GM18951 (cell line): ENCODE data around the gene OR10H3.

Experiments used
- POLR2A ChIP-seq: IDR thresholded peaks from 4 replicates; pipeline ENCODE4 v1.6.1; 2011; ENCODE audit warnings: mild to moderate bottlenecking; ENCODE audit not compliant: insufficient read length, insufficient read depth; ENCODE audit errors: extremely low read depth
- in situ Hi-C: fragments of 300-500 bp; cut with MboI; formaldehyde crosslinking; loops from one replicate; pipeline ENCODE4 v1.12.0; 2022; ENCODE audit warnings: low sequenced_read_pairs, mixed read lengths, inconsistent platforms; ENCODE audit not compliant: unreplicated experiment

OR10H3 gene

GRCh38 chr19:15737722-15738121, at the start of gene OR10H3:
Gene OR10H3, plus strand, starts transcription at chr19:15737985. Its CDS starts 3,408 bp downstream, at chr19:15741393.
- no peak for TF ChIP-seq POLR2A
- in situ Hi-C loops = no loop called here

DNA sequence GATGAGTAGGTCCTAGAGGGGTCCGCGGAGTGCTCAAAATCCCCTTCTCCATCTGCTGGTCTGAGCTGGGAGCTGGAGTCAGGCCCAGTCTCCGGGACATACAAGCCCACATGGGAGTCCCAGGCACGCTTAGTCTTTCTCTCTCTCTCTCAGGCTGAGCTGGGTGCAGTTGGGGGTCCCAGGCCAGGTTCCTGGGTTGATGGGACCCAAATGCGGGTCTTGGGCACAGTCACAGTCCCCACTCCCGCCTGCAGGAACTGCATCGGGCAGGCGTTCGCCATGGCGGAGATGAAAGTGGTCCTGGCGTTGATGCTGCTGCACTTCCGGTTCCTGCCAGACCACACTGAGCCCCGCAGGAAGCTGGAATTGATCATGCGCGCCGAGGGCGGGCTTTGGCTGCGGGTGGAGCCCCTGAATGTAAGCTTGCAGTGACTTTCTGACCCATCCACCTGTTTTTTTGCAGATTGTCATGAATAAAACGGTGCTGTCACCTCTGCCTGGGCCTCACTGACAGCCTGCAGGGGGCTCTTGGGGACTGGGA, 41.1 kb upstream of the OR10H3 start:
- TF ChIP-seq POLR2A = no peak
- in situ Hi-C loops = no loop called here

DNA sequence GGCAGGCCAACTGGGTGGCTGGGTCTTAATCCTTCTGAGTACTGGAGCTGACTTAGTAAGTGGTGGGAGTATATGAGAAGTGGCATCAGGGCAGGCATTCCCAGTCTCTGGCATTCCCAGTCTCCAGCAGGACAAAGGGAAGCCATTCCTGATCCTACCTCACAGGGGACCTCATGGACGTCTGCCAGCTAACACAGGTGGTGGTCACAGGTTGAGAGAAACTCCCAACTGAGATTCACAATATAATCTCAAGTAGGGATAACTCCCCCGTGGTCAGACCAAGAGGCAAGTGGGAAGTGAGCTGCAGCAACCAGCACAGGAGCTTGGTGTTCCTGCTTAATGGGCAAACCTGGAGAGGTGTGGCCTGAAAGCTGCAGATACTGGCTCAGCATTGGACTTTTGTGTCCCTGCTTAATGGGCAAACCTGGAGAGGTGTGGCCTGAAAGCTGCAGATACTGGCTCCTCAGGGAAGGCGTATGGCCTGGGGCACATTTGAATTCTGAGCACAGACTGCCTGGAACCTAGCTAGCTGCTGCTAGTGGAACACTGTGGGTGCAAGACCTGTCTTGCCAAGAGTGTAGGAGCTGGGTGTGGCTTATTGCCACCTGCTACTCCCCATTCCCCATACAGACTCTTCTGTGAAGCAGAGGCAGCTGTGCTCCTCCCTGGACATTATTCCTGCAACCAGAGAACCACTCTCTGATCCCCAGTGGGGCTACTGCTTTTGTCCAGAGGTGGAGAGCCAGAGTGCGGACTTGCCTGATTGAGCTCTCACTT, 35.8 kb upstream of the OR10H3 start:
- TF ChIP-seq POLR2A = no peak
- in situ Hi-C loops = no loop called here

GRCh38 chr19:15702534-15702930, 35.3 kb upstream of the OR10H3 start:
- in situ Hi-C loops = no loop called here
- no peak for TF ChIP-seq POLR2A

GRCh38 chr19:15714638-15715037, 23.1 kb upstream of the OR10H3 start:
- in situ Hi-C loops = no loop called here
- TF ChIP-seq POLR2A = no peak

- in situ Hi-C loops = no loop called here
- TF ChIP-seq POLR2A = no peak
Measured at GRCh38 chr19:15715642-15716041, 22.1 kb upstream of the OR10H3 start.

GRCh38 chr19:15717809-15718208, 20.0 kb upstream of the OR10H3 start:
- TF ChIP-seq POLR2A = no peak

DNA sequence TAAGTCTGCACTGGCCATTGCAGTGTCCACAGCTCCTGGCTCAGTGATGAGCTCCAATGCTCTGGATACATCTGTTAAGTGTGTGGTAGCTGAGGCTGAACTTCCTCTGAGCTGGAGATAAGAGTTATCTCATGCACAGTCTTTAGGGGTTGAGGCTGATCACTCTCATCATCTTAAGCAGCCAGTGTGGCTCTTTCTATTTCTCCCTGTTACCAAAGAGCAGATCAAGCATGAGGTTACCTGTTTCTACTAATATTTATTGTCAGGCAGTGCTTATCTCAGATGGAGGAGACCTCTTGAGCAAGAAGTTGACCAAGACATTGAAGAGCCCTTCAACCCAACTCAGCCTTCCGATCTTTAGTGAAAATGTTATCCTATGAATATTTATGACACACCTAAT, 16.5 kb upstream of the OR10H3 start:
- in situ Hi-C loops = no loop called here
- TF ChIP-seq POLR2A = no peak

More at GRCh38 chr19:15717809-15718208, 20.0 kb upstream of the OR10H3 start:
- in situ Hi-C loops = no loop called here

DNA sequence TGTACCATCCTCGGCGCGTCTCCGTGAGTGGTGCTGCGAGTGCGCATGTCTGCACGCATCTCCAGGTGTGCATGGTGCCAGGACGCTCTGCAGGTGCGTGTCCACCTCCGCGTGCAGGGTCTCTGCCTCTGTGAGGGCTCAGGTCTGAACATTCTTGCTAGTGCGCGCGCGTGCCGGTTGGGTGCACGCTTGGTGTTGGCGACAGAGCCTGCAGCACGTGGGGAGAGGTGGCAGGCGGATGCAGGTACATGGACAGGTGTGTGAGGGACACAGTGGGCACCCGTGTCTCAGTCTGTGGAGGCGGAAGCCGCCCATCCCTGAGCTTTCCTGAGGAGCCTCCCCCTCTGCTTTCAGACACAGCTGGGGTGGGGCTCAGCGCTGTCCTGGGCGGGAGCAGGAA, 14.8 kb upstream of the OR10H3 start:
- in situ Hi-C loops = no loop called here
- no peak for TF ChIP-seq POLR2A

DNA sequence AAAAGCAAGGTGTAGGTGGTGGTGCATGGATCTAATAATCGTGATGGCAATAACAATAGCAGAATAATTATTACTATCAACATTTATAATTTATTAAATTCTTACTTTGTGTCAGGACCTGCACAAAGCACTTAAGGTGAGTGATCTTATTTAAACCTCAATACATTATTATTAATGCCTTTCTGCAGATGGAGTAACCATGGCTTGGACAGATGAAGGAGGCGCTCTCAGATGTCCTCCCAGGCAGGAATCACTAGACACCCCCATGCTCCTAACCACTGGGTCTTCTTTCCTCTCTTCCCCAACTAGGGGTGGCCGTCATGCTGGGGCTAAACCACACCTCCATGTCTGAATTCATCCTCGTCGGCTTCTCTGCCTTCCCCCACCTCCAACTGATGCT, 10.1 kb upstream of the OR10H3 start, which contains the start of gene OR10H2:
Gene OR10H2 (plus strand): TSS at position 301 of the 400 bp plus-strand sequence. CDS start 20 bp downstream, at position 321.
- TF ChIP-seq POLR2A = no peak

GRCh38 chr19:15730538-15730937, 7.2 kb upstream of the OR10H3 start:
- TF ChIP-seq POLR2A = no peak
- in situ Hi-C loops = no loop called here

More for the DNA sequence above, 10.1 kb upstream of the OR10H3 start, which contains the start of gene OR10H2:
- in situ Hi-C loops = no loop called here

DNA sequence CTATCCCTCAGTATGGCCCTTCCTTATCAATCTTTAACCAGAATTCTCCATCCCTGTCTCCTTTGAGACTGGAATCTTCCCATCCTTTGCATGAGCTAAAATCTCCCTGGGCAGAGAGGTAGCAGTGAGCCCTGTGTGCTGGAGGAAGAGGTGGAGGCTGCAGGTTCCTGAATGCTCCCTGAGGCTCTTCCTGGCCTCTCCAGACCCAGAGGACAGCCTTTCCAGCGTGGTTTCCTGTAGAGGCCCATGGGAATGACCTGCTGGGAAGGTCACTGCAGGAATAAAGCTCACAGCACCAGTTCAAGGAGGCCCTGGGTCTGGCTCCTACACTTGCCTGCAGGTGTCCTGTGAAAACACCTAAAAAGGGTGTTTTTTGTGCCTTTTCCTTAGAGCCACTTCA, 5.4 kb upstream of the OR10H3 start:
- in situ Hi-C loops = no loop called here

DNA sequence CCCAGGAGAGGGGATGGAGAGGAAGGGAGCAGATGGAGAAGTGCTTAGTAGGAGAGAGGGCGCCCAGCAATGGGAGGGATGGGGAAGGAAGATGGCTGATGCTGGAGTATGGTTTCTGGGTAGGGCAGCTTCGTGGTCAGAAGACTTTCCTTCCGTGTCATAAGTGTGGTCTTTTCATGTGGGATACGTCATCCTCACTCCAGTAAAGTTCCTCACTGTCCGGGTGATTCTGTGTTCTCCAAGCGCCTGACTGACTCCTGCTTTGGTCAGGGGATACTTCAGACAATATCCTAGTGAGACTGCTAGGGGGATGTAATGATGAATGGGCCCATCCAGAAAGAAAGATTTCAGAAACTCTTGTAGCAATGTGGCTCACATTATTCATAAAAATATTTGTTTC, 3.9 kb upstream of the OR10H3 start:
- no peak for TF ChIP-seq POLR2A
- in situ Hi-C loops = no loop called here

More for the DNA sequence above, 5.4 kb upstream of the OR10H3 start:
- no peak for TF ChIP-seq POLR2A

- in situ Hi-C loops = no loop called here
- TF ChIP-seq POLR2A = no peak
Measured at GRCh38 chr19:15740785-15741184, 3.0 kb downstream of the OR10H3 start.

GRCh38 chr19:15748239-15748638, 10.5 kb downstream of the OR10H3 start:
- TF ChIP-seq POLR2A = no peak
- in situ Hi-C loops = no loop called here

GRCh38 chr19:15758379-15758778, 20.6 kb downstream of the OR10H3 start:
- TF ChIP-seq POLR2A = no peak
- in situ Hi-C loops = no loop called here
